Fibroblast of skin of right quadriceps (primary cell): ENCODE measurements around the gene SON.
A peak's percentile ranks its signal among the peaks of the same experiment; 100 is the strongest.
"Not testable (repeated sequence)": the region's sequence is repeated elsewhere in the genome, so short reads cannot be mapped to it uniquely, and the experiment has no call there.

Experiments
- DNase-seq: peaks from one replicate; pipeline ENCODE4 v3.0.0-alpha.2; 2013

The SON gene

GRCh38 chr21:33542640-33543504 is at the start of gene SON:
Gene SON (plus strand): TSS chr21:33543038. CDS start chr21:33543093, 55 bp downstream.
- DNase-seq: peak; percentile 99

- DNase-seq: no peak
Measured at GRCh38 chr21:33493756-33494155, 49.1 kb upstream of the SON start.

GRCh38 chr21:33495743-33496142 is 47.1 kb upstream of the SON start:
- DNase-seq: no peak

- DNase-seq: no peak
Measured at GRCh38 chr21:33496345-33496744, 46.5 kb upstream of the SON start.

- DNase-seq: no peak
Measured at GRCh38 chr21:33505833-33506232, 37.0 kb upstream of the SON start.

GRCh38 chr21:33507003-33507402 is 35.8 kb upstream of the SON start:
- not testable (repeated sequence) for DNase-seq

GRCh38 chr21:33510826-33511225 is 32.0 kb upstream of the SON start:
- DNase-seq: no peak

- no peak for DNase-seq
Measured at GRCh38 chr21:33511639-33512038, 31.2 kb upstream of the SON start.

- DNase-seq: no peak
Measured at GRCh38 chr21:33512481-33512880, 30.4 kb upstream of the SON start.

GRCh38 chr21:33514229-33514628 is 28.6 kb upstream of the SON start:
- DNase-seq: peak; percentile 12

GRCh38 chr21:33518899-33519298 is 23.9 kb upstream of the SON start:
- DNase-seq: no peak

- DNase-seq: no peak
Measured at GRCh38 chr21:33522297-33522952, 20.4 kb upstream of the SON start.

- DNase-seq: no peak
Measured at GRCh38 chr21:33522953-33523349, 19.9 kb upstream of the SON start.

- DNase-seq: no peak
Measured at GRCh38 chr21:33531007-33531406, 11.8 kb upstream of the SON start.

GRCh38 chr21:33537212-33537611 is 5.6 kb upstream of the SON start:
- no peak for DNase-seq

- DNase-seq: peak; percentile 37
Measured at GRCh38 chr21:33539616-33540015, 3.2 kb upstream of the SON start.

- DNase-seq: no peak
Measured at GRCh38 chr21:33540711-33541104, 2.1 kb upstream of the SON start.

- peak; percentile 7 for DNase-seq
Measured at GRCh38 chr21:33541105-33541711, 1.6 kb upstream of the SON start.

- peak; percentile 75 for DNase-seq
Measured at GRCh38 chr21:33541756-33542639, 840 bp upstream of the SON start, which contains the start of gene GART. Gene GART (minus strand): TSS chr21:33542117. CDS start chr21:33539315, 2,802 bp downstream.

GRCh38 chr21:33543505-33544129 is 779 bp downstream of the SON start:
- no peak for DNase-seq

GRCh38 chr21:33544451-33545195 is 1.8 kb downstream of the SON start:
- no peak for DNase-seq
